Adipocyte (in vitro differentiated cells): ENCODE measurements around the gene CALML3.

Experiments used
- DNase-seq: peaks from one replicate; pipeline ENCODE4 v3.0.0-alpha.2; 2015; ENCODE audit warnings: low read depth
- H3K27me3 ChIP-seq: replicated peaks from 2 replicates; pipeline ENCODE4 v1.7.0; 2013; ENCODE audit warnings: mild to moderate bottlenecking, low read length, moderate library complexity; ENCODE audit not compliant: control insufficient read depth, insufficient read depth
- H3K36me3 ChIP-seq: 2 replicates; pipeline ENCODE4 v1.7.0; 2013; ENCODE audit warnings: low read length, mild to moderate bottlenecking, moderate library complexity; ENCODE audit not compliant: control insufficient read depth, insufficient read depth, severe bottlenecking
- H3K4me1 ChIP-seq: 2 replicates; pipeline ENCODE4 v1.7.0; 2013; ENCODE audit warnings: mild to moderate bottlenecking, low read length, moderate library complexity; ENCODE audit not compliant: control insufficient read depth, insufficient read depth
- H3K4me3 ChIP-seq: 2 replicates; pipeline ENCODE4 v1.7.0; 2013; ENCODE audit warnings: mild to moderate bottlenecking, low read length, moderate library complexity
- H3K9ac ChIP-seq: 2 replicates; pipeline ENCODE4 v1.7.0; 2013; ENCODE audit warnings: mild to moderate bottlenecking, low read length, moderate library complexity
- H3K9me3 ChIP-seq: 2 replicates; pipeline ENCODE4 v1.7.0; 2013; ENCODE audit warnings: mild to moderate bottlenecking, low read length, moderate library complexity; ENCODE audit not compliant: control insufficient read depth

Gene CALML3

DNA sequence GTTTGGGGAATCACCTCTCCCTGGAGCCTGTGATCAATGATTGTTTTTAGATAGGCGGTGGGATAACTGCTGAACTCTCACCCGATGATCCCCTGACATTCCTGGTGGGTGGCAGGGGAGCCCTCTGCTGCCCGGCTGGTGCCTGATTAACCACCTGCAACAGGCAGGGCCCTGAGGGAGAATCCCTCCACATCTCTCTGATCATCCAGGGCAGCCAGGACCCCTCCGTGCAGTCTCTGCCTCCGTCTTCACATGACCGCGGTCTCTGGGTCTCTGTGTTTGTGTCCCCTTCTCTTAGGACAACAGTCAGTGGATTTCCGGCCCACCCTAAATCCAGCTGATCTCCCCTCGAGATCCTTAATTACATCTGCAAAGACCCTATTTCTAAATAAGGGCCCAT, 42.7 kb upstream of the CALML3 start:
- Histone ChIP-seq H3K36me3 (no peaks in the 10 kb centered on the region), H3K4me3 (no peak overlapping the region), H3K27me3 (peaks cover 20% of the 10 kb centered on the region), H3K9ac (no peak overlapping the region), H3K9me3 (no peaks in the 10 kb centered on the region), H3K4me1 (no peaks in the 10 kb centered on the region)
- no peak for DNase-seq

DNA sequence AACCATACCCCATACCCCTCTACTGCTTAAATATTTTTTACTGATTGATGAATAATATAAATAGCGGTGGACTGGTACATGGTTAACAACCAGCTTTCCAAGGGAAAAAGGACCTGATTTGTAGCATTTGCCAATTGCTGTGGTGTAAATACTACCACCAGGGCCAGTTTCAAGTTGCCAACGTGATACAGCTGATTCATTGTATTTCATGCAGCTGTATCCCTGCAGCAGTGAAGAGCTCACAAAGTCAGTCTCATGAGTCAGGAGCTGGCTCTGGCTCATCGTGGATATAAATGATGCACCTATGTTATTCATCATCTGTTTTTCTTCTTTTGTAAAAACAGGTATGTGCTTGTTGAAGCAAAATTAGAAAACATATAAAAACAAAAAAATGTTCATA, 40.6 kb upstream of the CALML3 start:
- Histone ChIP-seq H3K27me3 (peaks cover 20% of the 10 kb centered on the region), H3K36me3 (no peaks in the 10 kb centered on the region), H3K4me3 (no peak overlapping the region), H3K9me3 (no peaks in the 10 kb centered on the region), H3K4me1 (no peaks in the 10 kb centered on the region), H3K9ac (no peak overlapping the region)
- no peak for DNase-seq

DNA sequence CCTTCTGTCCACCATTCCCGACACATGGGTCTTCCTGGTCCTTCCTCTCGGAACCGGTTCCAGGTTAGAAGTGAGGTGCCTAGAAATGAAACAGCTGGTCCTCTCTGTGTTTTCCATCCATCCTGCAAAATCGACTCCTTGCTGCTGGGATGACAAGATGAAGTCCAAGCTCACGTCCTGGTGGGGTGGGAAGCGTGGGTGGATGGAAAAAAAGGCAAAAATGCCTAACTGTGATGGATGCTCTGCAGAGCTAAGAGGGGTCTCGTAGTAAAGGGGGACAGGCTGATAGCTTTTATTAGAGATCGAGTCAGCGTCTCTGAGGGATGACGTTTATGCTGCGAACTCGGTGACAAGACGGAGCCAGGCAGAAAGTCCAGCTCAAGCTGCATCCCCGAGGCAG, 39.5 kb upstream of the CALML3 start:
- Histone ChIP-seq H3K27me3 (peaks cover 20% of the 10 kb centered on the region), H3K4me3 (no peak overlapping the region), H3K4me1 (peaks cover 1% of the 10 kb centered on the region), H3K9me3 (no peaks in the 10 kb centered on the region), H3K36me3 (no peaks in the 10 kb centered on the region), H3K9ac (no peak overlapping the region)
- DNase-seq, result no peak

DNA sequence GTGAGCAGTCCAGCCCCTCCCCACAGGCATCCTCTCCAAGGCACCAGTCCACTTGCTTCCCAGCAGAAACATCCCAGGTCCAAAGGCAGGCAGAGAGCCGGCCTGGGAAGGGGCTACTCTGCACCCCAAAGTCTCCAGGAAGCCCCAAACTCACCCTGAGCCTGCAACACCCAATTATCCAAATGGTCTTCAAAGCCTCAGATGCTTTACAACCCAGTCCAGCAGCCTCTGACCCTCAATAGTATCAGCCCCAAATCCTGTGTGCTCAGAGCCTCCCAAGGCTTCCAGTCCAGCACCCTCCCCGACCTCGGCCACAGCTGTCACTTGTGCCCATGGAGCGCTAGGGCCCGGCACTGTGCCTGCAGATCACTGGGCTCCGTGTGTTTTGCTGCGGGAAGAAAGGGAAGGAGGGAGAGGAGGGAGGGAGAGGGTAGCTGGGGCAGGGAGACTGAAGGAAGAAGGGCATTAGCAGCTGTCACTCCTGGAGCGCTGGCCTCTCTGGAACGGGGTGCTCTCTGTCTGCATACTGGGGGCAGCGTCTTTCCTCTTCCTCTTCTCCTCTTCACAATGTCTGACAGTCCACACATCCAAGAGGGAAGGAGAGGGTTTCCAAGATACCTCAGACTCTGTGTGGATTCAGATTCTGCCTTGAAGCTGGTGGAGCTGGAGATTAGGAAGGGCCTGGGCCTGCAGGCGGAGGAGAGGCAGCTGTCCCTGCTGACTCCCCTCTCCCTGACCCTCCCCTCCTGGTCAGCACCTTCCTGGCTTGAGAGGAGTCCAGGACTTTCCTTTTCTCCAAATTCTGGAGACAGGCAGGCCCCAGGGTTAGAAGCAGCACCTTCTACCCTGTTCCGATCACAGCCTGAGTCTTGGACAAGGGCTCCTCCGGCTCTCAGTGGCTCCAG, 38.6 kb upstream of the CALML3 start:
- Histone ChIP-seq H3K4me1 (peaks cover 3% of the 10 kb centered on the region), H3K9me3 (no peaks in the 10 kb centered on the region), H3K36me3 (no peaks in the 10 kb centered on the region), H3K9ac (no peak overlapping the region), H3K4me3 (no peak overlapping the region), H3K27me3 (peaks cover 20% of the 10 kb centered on the region)
- DNase-seq, result no peak

DNA sequence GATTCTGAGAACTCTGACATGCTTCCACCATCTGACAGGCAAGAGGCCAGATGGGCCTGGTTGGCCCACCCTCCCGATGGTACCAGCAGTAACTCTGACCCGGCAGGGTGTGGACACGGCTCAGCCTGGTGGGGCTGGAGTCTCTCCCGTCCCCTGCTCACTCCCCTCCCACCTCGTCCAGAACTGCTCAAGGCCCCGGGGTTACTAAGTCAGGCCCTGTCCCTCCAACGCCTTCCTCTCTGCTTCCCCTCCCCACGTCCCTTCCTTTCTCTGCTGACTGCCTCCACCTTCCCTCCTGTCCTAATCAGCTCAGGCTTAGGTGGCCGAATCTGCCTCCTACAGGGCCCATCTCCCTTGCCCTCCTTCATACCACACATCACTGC, 37.9 kb upstream of the CALML3 start:
- no peak overlapping the region for H3K9ac ChIP-seq
- peaks cover 3% of the 10 kb centered on the region for H3K4me1 ChIP-seq
- peaks cover 25% of the 10 kb centered on the region for H3K27me3 ChIP-seq
- no peaks in the 10 kb centered on the region for H3K36me3 ChIP-seq
- no peak for DNase-seq
- H3K9me3 ChIP-seq, result peaks cover under 1% of the 10 kb centered on the region
- H3K4me3 ChIP-seq, result no peak overlapping the region

DNA sequence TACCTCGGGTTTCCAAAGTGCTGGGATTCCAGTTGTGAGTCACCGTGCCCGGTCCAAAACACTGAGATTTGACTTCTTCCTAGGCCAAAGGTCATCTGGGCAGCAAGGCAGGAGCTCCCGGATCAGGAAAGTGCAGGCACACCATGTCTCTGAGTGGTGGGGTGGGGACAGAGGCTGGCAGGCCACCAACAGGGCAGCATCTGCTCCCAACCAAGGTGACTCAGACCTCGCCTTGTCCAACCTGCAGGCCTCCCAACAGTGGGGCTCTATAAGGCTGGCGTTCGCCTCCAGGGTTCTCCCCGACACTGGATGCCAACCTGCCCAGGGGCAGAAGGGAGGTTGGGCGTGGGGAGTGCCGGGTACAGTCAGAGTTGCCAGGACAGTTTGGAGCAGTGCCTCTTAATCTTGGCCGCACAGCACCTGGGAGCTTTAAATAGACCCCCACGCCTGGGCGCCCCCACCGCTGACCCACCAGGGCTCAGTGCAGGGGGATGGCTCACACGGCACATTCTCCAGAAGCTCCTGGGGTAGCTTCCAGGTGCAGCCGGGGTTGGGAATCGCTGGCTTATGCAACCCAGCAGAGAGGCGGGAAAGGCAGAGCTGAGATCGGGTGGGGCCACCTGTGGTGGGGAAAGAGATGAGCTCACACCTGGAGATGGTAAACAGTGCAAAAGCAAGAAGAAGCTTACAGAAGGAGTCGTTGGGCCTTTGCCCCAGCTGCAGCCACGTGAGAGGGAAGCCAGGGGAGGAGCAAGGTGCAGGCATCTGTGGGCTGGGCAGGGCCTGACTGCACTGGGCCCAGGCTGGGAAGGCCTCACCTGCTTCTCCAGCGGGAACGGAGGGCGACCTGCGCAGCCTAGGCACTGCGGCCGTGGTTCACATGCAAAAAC, 36.2 kb upstream of the CALML3 start:
- Histone ChIP-seq H3K9me3 (peaks cover 11% of the 10 kb centered on the region), H3K4me1 (peaks cover 3% of the 10 kb centered on the region), H3K36me3 (no peaks in the 10 kb centered on the region), H3K9ac (no peak overlapping the region), H3K4me3 (no peak overlapping the region), H3K27me3 (peaks cover 27% of the 10 kb centered on the region)
- DNase-seq, result no peak

DNA sequence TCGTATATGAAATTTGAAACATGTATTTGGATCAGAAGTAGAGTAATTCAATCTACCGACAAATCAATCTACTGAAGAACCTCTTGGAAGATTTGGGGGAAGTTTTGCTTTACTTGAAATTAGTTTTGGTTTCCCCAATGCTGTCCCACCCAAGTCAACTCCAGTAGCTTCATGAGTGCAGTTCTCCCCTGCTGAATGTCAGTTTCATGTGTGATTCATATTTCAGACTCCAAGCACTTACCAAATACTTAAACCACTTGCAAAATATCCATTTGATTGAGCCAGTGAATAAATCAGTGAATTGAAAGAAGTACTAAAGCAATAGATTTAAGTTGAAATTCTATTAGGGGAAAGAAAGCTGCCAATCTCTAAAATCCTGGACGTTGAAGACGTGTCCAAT, 34.7 kb upstream of the CALML3 start:
- peaks cover 29% of the 10 kb centered on the region for H3K27me3 ChIP-seq
- peaks cover 3% of the 10 kb centered on the region for H3K4me1 ChIP-seq
- no peak for DNase-seq
- H3K9ac ChIP-seq, result no peak overlapping the region
- H3K36me3 ChIP-seq, result no peaks in the 10 kb centered on the region
- no peak overlapping the region for H3K4me3 ChIP-seq
- H3K9me3 ChIP-seq, result peaks cover 11% of the 10 kb centered on the region

DNA sequence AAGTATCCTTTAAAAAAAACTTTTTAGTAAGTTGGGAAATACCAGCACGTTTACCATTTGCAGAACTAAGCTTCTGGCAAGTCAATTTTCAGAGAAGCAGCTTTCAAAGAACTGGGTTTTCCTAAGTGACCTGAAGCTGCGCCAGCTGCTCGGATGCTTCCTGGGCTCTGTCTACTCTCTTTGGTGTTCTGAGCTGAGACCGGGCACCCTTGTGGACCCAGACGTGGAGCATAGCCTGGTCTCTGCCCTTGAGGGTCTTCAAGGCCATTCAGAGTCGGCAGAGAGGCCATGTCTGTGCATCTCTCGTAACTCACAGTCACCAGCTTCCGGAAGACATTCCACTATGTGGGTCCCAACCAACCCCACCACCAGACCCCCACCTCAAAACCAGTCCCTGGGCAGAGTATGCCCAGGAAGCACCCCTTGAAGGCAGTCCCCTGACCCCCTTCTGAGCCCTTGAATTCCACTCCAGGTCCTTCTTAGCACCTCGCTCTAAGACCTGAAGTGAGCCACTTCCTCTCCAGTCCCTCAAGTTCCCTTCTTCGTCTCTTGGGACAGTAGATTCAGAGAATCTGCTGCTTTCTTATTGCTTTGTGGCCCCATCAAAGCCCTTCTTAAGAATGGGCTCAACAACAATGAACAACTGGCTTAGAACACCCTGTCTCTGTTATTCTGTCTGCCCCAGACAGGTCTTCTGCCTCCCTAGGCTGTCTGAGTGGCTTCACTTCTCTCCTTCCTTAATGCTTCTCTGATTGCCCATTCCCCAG, 33.9 kb upstream of the CALML3 start:
- H3K9ac ChIP-seq, result no peak overlapping the region
- peaks cover 3% of the 10 kb centered on the region for H3K4me1 ChIP-seq
- peaks cover 20% of the 10 kb centered on the region for H3K27me3 ChIP-seq
- H3K9me3 ChIP-seq, result peaks cover 11% of the 10 kb centered on the region
- DNase-seq, result no peak
- H3K36me3 ChIP-seq, result no peaks in the 10 kb centered on the region
- H3K4me3 ChIP-seq, result no peak overlapping the region

DNA sequence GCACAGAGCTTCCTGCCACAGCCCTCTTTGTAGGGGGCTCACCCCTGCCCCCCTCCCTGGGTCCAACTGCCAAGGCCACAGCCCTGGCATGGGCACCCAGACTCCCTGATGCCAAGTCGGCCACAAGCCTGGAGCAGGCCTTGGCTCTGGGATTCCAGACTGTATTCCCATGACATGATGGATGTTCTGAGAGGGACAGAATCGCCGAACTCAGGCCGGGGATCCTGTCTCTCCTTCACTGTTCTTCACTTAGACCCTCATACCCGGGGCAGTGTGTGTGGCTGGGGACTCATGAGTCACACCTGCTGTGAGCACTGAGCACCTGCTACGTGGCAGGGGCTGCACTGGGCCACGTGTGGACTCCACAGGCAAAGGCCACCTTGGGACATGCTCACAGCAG, 33.3 kb upstream of the CALML3 start:
- no peak for DNase-seq
- H3K4me3 ChIP-seq, result no peak overlapping the region

DNA sequence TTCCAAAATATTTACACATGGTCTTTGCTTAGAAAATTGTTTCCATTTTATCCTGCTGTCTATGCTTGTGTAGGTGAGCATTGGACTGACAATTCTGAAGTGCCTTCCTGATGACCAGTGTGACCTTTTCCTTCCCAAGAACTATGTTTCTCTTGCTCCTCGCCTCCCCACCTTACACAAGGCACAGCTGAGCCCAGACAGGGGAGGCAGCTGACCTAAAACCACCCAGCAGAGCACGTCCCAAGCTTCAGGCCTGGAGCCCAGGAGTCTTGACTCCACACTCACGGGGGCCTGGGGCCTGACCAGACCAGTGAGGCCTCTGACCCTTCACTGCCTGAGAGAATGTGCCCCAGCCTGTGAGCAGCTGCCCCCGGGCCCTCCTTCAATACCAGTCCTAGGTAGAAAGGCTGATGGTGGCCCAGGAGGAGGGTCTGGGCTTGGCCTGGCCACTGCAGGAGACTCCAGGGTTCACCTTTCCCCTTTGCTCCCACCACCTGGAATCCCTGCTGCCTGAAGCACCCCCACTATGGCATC, 32.4 kb upstream of the CALML3 start:
- H3K36me3 ChIP-seq, result no peaks in the 10 kb centered on the region
- peaks cover 19% of the 10 kb centered on the region for H3K27me3 ChIP-seq
- DNase-seq, result no peak
- H3K4me3 ChIP-seq, result no peak overlapping the region
- peaks cover 11% of the 10 kb centered on the region for H3K9me3 ChIP-seq
- no peak overlapping the region for H3K9ac ChIP-seq
- H3K4me1 ChIP-seq, result peaks cover 3% of the 10 kb centered on the region

More for the DNA sequence above, 33.3 kb upstream of the CALML3 start:
- peaks cover 3% of the 10 kb centered on the region for H3K4me1 ChIP-seq
- peaks cover 19% of the 10 kb centered on the region for H3K27me3 ChIP-seq
- H3K9ac ChIP-seq, result no peak overlapping the region
- H3K36me3 ChIP-seq, result no peaks in the 10 kb centered on the region
- peaks cover 11% of the 10 kb centered on the region for H3K9me3 ChIP-seq
